ENCODE measurements around the gene CD48.

CD48 gene

DNA sequence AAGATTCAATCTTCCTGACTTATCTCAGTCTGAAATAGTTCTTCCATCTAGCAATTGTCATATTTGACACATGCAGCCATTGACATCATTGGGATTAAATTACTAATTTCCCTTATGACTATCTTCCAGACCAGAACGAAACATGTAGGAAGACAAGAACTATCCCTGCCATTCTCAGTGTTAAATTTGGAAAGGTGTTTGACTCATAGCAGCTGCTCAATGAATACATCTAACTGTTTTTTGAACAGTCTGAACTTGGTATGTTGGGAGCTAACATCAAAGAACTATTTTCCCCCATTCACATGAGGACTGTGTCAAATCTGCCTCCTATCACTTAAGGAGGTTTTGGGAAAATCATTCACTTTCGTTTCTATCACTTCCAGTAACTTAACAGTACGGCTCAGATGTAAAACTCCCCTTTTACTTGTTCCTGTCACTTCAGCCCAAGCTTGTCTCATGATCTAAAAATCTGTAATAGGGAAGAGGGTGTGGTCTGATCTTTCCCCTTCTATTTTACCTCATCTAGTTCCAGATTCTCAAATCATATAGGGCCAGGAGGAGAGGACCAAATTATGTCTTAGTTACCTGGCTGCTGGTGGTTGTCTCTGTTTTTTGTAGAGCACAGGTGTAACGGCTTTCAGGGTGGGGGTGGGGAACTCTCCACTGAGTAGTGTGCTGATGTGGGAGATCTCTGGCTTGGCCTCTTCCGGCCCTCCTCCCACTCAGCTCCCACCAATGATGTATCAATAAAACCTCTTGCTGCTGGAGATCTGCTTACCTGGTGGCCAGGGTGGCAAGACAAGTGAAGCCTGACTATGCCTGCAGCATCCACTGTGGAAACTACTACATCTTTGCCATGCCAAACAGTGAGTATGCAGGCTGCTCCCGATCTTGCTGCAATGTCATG lies 38.6 kb downstream of the CD48 start:
- no peaks in the 10 kb centered on the region for H3K36me3 ChIP-seq (ENCODE audit: control insufficient read depth in 1 of 2, insufficient read depth in 2 of 2, low read length in 2 of 2)
- no peaks in the 10 kb centered on the region for H3K27me3 ChIP-seq (ENCODE audit: low read depth, low read length)
- no peaks in the 10 kb centered on the region for H3K9me3 ChIP-seq (ENCODE audit: control insufficient read depth in 1 of 2, low read length in 2 of 2)
- H3K4me3 ChIP-seq (ENCODE audit: low read depth in 1 of 2, low read length in 2 of 2) = no peak overlapping the region
- H3K27ac ChIP-seq (ENCODE audit: low read length) = no peak overlapping the region
- H3K4me1 ChIP-seq (ENCODE audit: control insufficient read depth in 1 of 2, insufficient read depth in 2 of 2, low read length in 2 of 2) = peaks cover 0 to 3% of the 10 kb centered on the region in 2 donors

DNA sequence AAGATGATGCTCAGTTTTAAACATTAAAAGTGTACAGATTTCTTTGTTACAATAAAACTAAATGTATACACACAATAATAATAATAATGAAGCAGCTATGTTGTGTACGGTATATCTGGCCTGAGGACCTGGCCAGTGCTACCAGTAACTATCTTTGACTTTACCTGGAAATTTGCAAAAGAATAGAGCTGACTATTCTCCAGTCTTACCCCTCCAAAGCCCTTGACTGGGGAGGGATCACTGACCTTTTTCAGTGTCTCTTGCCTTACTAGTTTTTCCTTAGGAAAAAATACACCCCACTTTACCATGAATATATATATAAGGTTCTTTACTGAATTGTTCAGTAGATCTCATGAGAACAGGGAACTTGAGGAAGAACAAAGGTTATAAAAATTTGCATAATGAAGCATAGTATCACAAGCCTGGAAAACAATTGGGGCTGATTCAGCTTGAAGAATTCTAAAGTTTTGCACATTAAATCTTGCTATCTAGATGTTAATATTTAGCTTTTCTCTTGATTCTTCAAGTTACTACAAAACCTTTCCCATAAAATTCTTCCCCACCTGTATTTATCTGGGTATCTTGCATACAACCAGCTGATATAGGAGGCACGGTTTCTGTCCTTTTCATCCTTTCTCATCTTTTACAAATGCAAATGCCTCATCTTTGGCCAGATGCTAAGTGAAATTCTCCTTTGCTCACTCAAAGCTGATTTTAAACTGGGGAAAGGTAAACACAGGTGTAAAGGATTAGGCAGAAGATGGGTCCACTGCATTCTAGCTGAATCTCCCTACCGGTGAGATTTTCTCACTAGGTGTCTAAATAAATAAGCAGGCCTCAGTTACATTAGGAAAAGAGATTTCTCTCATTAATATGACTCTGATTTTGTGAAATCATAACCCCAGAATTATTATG lies 39.8 kb downstream of the CD48 start:
- no peaks in the 10 kb centered on the region for H3K9me3 ChIP-seq (ENCODE audit: control insufficient read depth in 1 of 2, low read length in 2 of 2)
- H3K36me3 ChIP-seq (ENCODE audit: control insufficient read depth in 1 of 2, insufficient read depth in 2 of 2, low read length in 2 of 2) = no peaks in the 10 kb centered on the region
- H3K4me1 ChIP-seq (ENCODE audit: control insufficient read depth in 1 of 2, insufficient read depth in 2 of 2, low read length in 2 of 2) = peaks cover 0 to 3% of the 10 kb centered on the region in 2 donors
- H3K27me3 ChIP-seq (ENCODE audit: low read depth, low read length) = no peaks in the 10 kb centered on the region
- no peak overlapping the region for H3K4me3 ChIP-seq (ENCODE audit: low read depth in 1 of 2, low read length in 2 of 2)
- no peak overlapping the region for H3K27ac ChIP-seq (ENCODE audit: low read length)

DNA sequence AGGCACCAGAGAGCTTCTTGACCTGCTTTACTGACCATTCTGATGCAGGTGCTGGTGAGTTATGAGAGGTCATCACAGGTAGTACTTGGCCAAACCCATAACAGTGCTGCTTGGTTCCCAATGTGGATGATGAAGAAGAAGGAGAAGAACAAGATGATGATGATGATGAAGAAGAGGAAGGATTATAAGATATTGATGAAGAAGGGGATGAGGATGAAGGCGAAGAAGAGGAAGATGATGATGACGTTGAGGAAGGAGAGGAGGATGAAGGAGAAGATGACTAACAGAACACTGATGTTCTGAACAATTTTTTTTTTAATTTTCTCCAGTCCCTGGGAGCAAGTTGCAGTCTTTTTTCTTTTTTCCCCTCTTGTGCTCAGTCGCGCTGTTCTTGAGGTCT lies 40.9 kb downstream of the CD48 start:
- Histone ChIP-seq H3K4me1 (ENCODE audit: control insufficient read depth in 1 of 2, insufficient read depth in 2 of 2, low read length in 2 of 2) (peaks cover 0 to 3% of the 10 kb centered on the region in 2 donors), H3K27me3 (ENCODE audit: low read depth, low read length) (no peaks in the 10 kb centered on the region), H3K27ac (ENCODE audit: low read length) (no peak overlapping the region), H3K9me3 (ENCODE audit: control insufficient read depth in 1 of 2, low read length in 2 of 2) (no peaks in the 10 kb centered on the region), H3K36me3 (ENCODE audit: control insufficient read depth in 1 of 2, insufficient read depth in 2 of 2, low read length in 2 of 2) (no peaks in the 10 kb centered on the region), H3K4me3 (ENCODE audit: low read depth in 1 of 2, low read length in 2 of 2) (no peak overlapping the region)

DNA sequence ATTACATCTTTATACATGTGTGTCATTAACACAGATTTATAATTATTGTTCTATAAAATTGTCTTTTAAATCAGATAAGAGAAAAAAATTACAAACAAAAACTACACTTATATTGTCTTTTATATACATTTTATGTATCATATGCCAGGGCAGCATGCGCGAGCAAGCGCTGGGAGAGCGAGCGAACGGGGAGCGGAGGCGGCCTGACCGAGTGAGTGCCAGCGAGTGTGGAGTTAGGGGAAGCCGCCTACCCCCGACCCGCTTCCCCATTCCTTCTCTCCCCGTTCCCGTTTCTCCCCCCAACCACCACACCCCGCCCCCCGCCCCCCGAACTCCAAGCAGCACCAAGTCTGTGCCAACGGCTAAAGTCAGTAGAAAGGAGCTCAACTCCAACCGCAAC lies 41.8 kb downstream of the CD48 start:
- no peak overlapping the region for H3K27ac ChIP-seq (ENCODE audit: low read length)
- no peak overlapping the region for H3K4me3 ChIP-seq (ENCODE audit: low read depth in 1 of 2, low read length in 2 of 2)
- H3K4me1 ChIP-seq (ENCODE audit: control insufficient read depth in 1 of 2, insufficient read depth in 2 of 2, low read length in 2 of 2) = peaks cover 0 to 7% of the 10 kb centered on the region in 2 donors

DNA sequence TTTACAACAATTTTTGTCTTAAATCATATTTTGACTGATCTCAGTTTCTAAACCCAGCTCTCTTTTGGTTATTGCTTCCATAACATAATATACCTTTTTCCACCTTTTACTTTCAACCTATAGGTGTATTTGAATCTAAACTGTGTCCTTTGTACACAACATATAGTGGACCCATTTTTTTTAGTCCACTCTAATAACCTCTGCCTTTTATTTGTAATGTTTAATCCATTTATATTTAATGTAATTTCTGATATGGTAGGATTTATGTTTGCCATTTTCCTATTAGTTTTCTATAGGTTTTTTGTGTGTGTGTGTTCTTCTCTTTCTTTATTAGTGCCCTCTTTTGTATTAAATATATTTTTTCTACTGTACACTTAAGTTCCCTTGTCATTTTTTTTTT lies 42.3 kb downstream of the CD48 start:
- Histone ChIP-seq H3K36me3 (ENCODE audit: control insufficient read depth in 1 of 2, insufficient read depth in 2 of 2, low read length in 2 of 2) (no peaks in the 10 kb centered on the region), H3K27me3 (ENCODE audit: low read depth, low read length) (no peaks in the 10 kb centered on the region), H3K27ac (ENCODE audit: low read length) (no peak overlapping the region), H3K9me3 (ENCODE audit: control insufficient read depth in 1 of 2, low read length in 2 of 2) (no peaks in the 10 kb centered on the region), H3K4me1 (ENCODE audit: control insufficient read depth in 1 of 2, insufficient read depth in 2 of 2, low read length in 2 of 2) (peaks cover 0 to 7% of the 10 kb centered on the region in 2 donors), H3K4me3 (ENCODE audit: low read depth in 1 of 2, low read length in 2 of 2) (no peak overlapping the region)

More for the DNA sequence above, 41.8 kb downstream of the CD48 start:
- no peaks in the 10 kb centered on the region for H3K36me3 ChIP-seq (ENCODE audit: control insufficient read depth in 1 of 2, insufficient read depth in 2 of 2, low read length in 2 of 2)
- no peaks in the 10 kb centered on the region for H3K27me3 ChIP-seq (ENCODE audit: low read depth, low read length)
- H3K9me3 ChIP-seq (ENCODE audit: control insufficient read depth in 1 of 2, low read length in 2 of 2) = no peaks in the 10 kb centered on the region

DNA sequence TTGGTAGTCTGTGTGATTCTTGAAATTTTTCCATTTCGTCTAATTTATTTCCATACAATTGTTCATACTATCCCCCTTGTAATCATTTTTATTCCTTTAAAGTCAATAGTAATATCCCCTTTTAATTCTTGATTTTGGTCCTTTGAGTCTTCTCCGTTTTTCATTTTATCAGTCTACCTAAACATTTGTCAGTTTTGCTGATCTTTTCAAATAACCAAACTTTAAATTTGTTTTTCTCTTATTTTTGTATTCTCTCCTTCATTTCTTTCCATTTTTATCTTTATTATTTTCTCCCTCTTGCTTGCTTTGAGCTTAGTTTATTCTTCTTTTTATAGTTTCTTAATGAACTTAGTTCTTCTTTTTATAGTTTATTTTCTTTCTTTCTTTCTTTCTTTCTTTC lies 43.7 kb downstream of the CD48 start:
- Histone ChIP-seq H3K27me3 (ENCODE audit: low read depth, low read length) (no peaks in the 10 kb centered on the region), H3K9me3 (ENCODE audit: control insufficient read depth in 1 of 2, low read length in 2 of 2) (no peaks in the 10 kb centered on the region), H3K27ac (ENCODE audit: low read length) (no peak overlapping the region), H3K36me3 (ENCODE audit: control insufficient read depth in 1 of 2, insufficient read depth in 2 of 2, low read length in 2 of 2) (no peaks in the 10 kb centered on the region), H3K4me1 (ENCODE audit: control insufficient read depth in 1 of 2, insufficient read depth in 2 of 2, low read length in 2 of 2) (peaks cover 0 to 7% of the 10 kb centered on the region in 2 donors), H3K4me3 (ENCODE audit: low read depth in 1 of 2, low read length in 2 of 2) (no peak overlapping the region)

DNA sequence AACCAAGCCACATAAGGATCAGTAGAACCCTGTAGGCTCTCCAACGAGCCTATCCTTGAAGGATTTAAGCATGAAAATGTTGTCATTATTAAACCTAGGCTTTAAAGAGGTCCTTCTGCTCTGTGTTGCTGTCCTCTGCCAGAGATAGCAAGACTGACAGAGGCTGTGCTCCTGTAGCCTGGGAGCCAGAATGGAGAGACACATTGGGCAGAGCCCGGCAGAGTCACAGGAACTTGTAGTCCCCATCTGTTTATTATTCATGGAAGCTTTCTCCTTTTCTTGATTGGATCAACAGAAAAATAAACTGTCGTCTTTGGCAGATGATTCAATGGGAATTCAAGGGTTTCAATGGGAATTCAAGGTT lies 45.6 kb downstream of the CD48 start:
- no peaks in the 10 kb centered on the region for H3K9me3 ChIP-seq (ENCODE audit: control insufficient read depth in 1 of 2, low read length in 2 of 2)
- H3K4me3 ChIP-seq (ENCODE audit: low read depth in 1 of 2, low read length in 2 of 2) = no peak overlapping the region
- no peaks in the 10 kb centered on the region for H3K27me3 ChIP-seq (ENCODE audit: low read depth, low read length)
- no peaks in the 10 kb centered on the region for H3K36me3 ChIP-seq (ENCODE audit: control insufficient read depth in 1 of 2, insufficient read depth in 2 of 2, low read length in 2 of 2)
- H3K27ac ChIP-seq (ENCODE audit: low read length) = peak overlapping the region; percentile 74
- H3K4me1 ChIP-seq (ENCODE audit: control insufficient read depth in 1 of 2, insufficient read depth in 2 of 2, low read length in 2 of 2) = peaks cover 0 to 7% of the 10 kb centered on the region in 2 donors

DNA sequence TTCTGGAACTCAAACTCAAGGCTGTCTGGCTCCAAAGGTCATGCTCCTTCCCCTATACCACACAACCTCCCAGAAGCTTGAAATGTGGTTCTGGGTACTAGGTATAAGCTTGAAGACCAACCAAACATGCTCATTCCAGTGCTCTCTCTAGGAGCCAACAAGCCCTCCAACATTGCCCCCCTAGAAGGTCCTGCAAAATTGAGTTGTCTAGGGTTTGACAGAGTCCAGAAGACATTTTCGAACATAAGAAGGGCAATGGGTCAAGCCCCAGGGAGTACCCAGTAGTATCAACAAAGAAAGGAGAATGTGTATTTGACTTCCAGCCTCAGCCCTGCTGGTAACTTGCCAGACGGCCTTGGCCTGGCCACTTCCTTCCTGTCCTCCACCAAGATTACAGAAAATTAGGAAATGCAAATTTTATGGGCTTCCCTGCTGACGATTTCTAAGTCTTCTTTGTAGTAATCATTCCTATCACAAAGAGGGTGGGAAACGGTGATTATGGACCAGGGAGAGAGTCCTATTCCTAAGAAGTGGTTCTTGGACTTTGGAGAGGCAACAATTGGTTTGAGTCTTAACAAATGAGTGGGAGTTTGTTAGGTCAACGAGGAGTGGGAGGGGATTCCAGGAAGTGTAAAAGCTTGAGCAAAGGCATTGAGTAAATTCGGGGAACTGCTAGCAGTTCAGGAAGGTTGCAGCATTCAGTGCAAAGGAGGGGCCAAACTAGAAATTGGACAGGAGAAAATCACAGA lies 46.1 kb downstream of the CD48 start:
- no peaks in the 10 kb centered on the region for H3K9me3 ChIP-seq (ENCODE audit: control insufficient read depth in 1 of 2, low read length in 2 of 2)
- no peaks in the 10 kb centered on the region for H3K27me3 ChIP-seq (ENCODE audit: low read depth, low read length)
- no peaks in the 10 kb centered on the region for H3K36me3 ChIP-seq (ENCODE audit: control insufficient read depth in 1 of 2, insufficient read depth in 2 of 2, low read length in 2 of 2)
- H3K4me1 ChIP-seq (ENCODE audit: control insufficient read depth in 1 of 2, insufficient read depth in 2 of 2, low read length in 2 of 2) = peaks cover 0 to 7% of the 10 kb centered on the region in 2 donors
- H3K27ac ChIP-seq (ENCODE audit: low read length) = peak overlapping the region; percentile 74
- H3K4me3 ChIP-seq (ENCODE audit: low read depth in 1 of 2, low read length in 2 of 2) = no peak overlapping the region

DNA sequence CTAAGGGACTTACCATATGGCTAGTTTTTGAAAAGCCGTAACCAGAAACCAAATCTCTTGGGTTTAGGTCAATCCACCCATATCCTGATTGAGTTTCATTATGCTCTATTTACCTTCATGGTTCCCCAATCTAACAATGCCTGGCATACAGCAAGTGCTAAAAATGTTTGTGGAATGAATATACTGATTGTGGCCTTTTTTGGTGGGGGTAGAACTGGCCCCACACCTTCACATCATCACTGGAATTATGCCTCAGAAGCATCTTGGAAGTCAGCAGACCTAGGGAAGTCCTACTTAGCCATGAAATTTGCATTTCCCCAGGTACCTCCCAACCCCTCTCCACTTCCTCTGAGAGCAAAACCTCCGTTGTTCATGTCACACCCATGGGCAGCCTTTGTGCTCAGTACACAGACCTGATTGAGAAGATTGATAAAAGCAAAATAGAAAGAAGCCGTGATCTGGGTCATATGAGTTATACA lies 47.0 kb downstream of the CD48 start:
- Histone ChIP-seq H3K27ac (ENCODE audit: low read length) (no peak overlapping the region), H3K4me1 (ENCODE audit: control insufficient read depth in 1 of 2, insufficient read depth in 2 of 2, low read length in 2 of 2) (peaks cover 0 to 7% of the 10 kb centered on the region in 2 donors), H3K9me3 (ENCODE audit: control insufficient read depth in 1 of 2, low read length in 2 of 2) (no peaks in the 10 kb centered on the region)

DNA sequence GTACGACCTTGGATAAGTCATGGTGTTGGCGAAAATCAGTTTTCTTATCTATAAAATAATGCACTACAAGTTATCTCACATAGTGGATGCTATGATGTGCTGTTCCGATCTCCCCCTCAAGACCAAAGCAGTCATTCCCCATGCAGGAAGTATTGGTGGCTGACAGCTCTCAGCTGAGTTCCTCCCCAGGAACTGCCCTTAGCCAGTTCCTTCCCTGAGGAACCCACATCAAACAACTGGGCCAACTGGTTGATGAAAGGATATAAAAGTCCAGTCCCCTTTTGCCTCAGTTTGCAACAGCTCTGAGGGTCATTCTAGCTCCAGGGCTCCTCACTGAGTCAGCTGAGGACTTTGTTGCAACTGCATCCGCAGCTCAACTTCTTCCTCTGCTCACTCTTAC lies 48.7 kb downstream of the CD48 start:
- Histone ChIP-seq H3K4me3 (ENCODE audit: low read depth in 1 of 2, low read length in 2 of 2) (no peak overlapping the region), H3K27me3 (ENCODE audit: low read depth, low read length) (no peaks in the 10 kb centered on the region), H3K36me3 (ENCODE audit: control insufficient read depth in 1 of 2, insufficient read depth in 2 of 2, low read length in 2 of 2) (no peaks in the 10 kb centered on the region), H3K9me3 (ENCODE audit: control insufficient read depth in 1 of 2, low read length in 2 of 2) (no peaks in the 10 kb centered on the region), H3K27ac (ENCODE audit: low read length) (no peak overlapping the region), H3K4me1 (ENCODE audit: control insufficient read depth in 1 of 2, insufficient read depth in 2 of 2, low read length in 2 of 2) (peaks cover 0 to 7% of the 10 kb centered on the region in 2 donors)

More for the DNA sequence above, 47.0 kb downstream of the CD48 start:
- Histone ChIP-seq H3K27me3 (ENCODE audit: low read depth, low read length) (no peaks in the 10 kb centered on the region), H3K4me3 (ENCODE audit: low read depth in 1 of 2, low read length in 2 of 2) (no peak overlapping the region), H3K36me3 (ENCODE audit: control insufficient read depth in 1 of 2, insufficient read depth in 2 of 2, low read length in 2 of 2) (no peaks in the 10 kb centered on the region)

DNA sequence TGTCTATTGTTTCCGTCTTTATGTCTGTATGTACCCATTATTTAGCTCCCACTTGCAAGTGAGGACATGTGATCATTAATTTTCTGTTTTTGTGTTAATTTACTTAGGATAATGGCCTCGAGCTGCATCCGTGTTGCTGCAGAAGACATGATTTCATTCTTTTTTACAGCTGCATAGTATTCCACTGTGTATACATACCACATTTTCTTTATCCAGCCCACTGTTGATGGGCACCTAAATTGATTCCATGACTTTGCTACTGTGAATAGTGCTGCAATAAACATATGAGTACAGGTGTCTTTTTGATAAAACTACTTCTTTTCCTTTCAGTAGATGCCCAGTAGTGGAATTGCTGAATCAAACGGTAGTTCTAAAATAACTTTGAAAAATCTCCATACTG lies 52.1 kb downstream of the CD48 start:
- Histone ChIP-seq H3K9me3 (ENCODE audit: control insufficient read depth in 1 of 2, low read length in 2 of 2) (no peaks in the 10 kb centered on the region), H3K36me3 (ENCODE audit: control insufficient read depth in 1 of 2, insufficient read depth in 2 of 2, low read length in 2 of 2) (no peaks in the 10 kb centered on the region), H3K27me3 (ENCODE audit: low read depth, low read length) (no peaks in the 10 kb centered on the region), H3K4me3 (ENCODE audit: low read depth in 1 of 2, low read length in 2 of 2) (no peak overlapping the region), H3K4me1 (ENCODE audit: control insufficient read depth in 1 of 2, insufficient read depth in 2 of 2, low read length in 2 of 2) (no peaks in the 10 kb centered on the region), H3K27ac (ENCODE audit: low read length) (no peak overlapping the region)
